SU-DHL-6 (cell line): ENCODE data around the gene HIPK2.

ENCODE experiments used
- H2AFZ ChIP-seq: fragments of 200-600 bp; sonication (generic); 2 replicates; pipeline ENCODE4 v1.6.1; 2014; ENCODE audit warnings: low read depth, mild to moderate bottlenecking, moderate library complexity, mixed read lengths, antibody characterized with exemption, low read length; ENCODE audit not compliant: severe bottlenecking
- H3F3A ChIP-seq: fragments of 200-600 bp; shearing (Covaris generic); 2 replicates; pipeline ENCODE4 v1.6.0; 2016; ENCODE audit warnings: antibody characterized with exemption, mild to moderate bottlenecking; ENCODE audit not compliant: insufficient read depth
- H3K27ac ChIP-seq: fragments of 200-600 bp; sonication (generic); 2 replicates; pipeline ENCODE4 v1.5.1; 2016; ENCODE audit warnings: low read depth, mild to moderate bottlenecking, low read length, moderate library complexity, mixed read lengths
- H3K27me3 ChIP-seq: fragments of 200-600 bp; sonication (generic), shearing (Covaris generic); 2 replicates; pipeline ENCODE4 v1.6.0; 2014; ENCODE audit warnings: mild to moderate bottlenecking, low read length
- H3K36me3 ChIP-seq: fragments of 200-600 bp; sonication (generic); 2 replicates; pipeline ENCODE4 v1.6.1; 2014; ENCODE audit warnings: mild to moderate bottlenecking, low read length, mixed read lengths
- H3K4me2 ChIP-seq: fragments of 300-600, 200-600 bp; shearing (Covaris generic), sonication (generic); 2 replicates; pipeline ENCODE4 v1.6.0; 2014; ENCODE audit warnings: low read length, low read depth, mild to moderate bottlenecking; ENCODE audit not compliant: poor library complexity, severe bottlenecking
- H3K4me3 ChIP-seq: fragments of 200-600 bp; sonication (generic); 2 replicates; pipeline ENCODE4 v1.5.1; 2014; ENCODE audit warnings: antibody characterized with exemption, low read length, mild to moderate bottlenecking, mixed read lengths; ENCODE audit not compliant: insufficient read depth, poor library complexity, severe bottlenecking
- H3K79me2 ChIP-seq: fragments of 200-600 bp; sonication (generic); 2 replicates; pipeline ENCODE4 v1.6.1; 2014; ENCODE audit warnings: mild to moderate bottlenecking, low read length, moderate library complexity; ENCODE audit not compliant: insufficient read depth
- H3K9ac ChIP-seq: fragments of 200-600 bp; sonication (generic); 2 replicates; pipeline ENCODE4 v1.7.0; 2014; ENCODE audit warnings: mild to moderate bottlenecking, low read length
- H3K9me2 ChIP-seq: fragments of 200-600 bp; sonication (generic); replicated peaks from 2 replicates; pipeline ENCODE4 v1.6.1; 2014; ENCODE audit warnings: low read length; ENCODE audit not compliant: insufficient read depth
- H3K9me3 ChIP-seq: fragments of 200-600 bp; sonication (generic); 2 replicates; pipeline ENCODE4 v1.6.1; 2014; ENCODE audit warnings: low read length, mixed read lengths; ENCODE audit not compliant: insufficient read depth
- H4K20me1 ChIP-seq: fragments of 200-600 bp; sonication (generic); 2 replicates; pipeline ENCODE4 v1.6.1; 2014; ENCODE audit warnings: low read depth, mild to moderate bottlenecking, antibody characterized with exemption, low read length, moderate library complexity, mixed read lengths
- CTCF ChIP-seq: fragments of 200-600 bp; sonication (generic); IDR thresholded peaks from one replicate; pipeline ENCODE4 v1.5.1; 2017; ENCODE audit warnings: antibody characterized with exemption, mild to moderate bottlenecking, low read length, moderate library complexity; ENCODE audit not compliant: insufficient read depth, poor library complexity, severe bottlenecking
- EZH2phosphoT487 ChIP-seq: fragments of 200-600 bp; sonication (generic), shearing (Covaris generic); conservative IDR thresholded peaks from 2 replicates; pipeline ENCODE4 v1.6.1; 2018; ENCODE audit warnings: mild to moderate bottlenecking, antibody characterized with exemption, low read length, moderate library complexity, mixed read lengths

The HIPK2 gene

DNA sequence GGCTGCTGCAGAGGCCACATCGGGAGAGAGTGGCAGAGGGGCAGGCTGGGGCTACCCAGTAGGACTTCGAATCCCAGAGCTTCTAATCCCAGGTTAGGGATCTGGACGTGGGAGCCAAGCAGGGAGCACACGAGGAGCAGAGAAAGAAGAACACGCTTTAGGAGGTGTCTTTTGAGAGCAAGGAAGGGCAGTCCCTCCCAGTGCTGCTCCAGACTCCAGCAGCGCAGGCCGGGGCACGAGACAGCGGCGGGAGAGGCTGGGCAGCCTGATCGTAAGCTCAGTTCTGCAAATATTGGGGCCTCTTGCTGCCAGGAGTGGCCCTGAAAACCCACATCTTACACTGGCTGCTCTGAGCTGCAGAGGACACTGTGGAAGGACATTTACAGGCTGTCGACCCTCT lies 75.9 kb downstream of the HIPK2 start:
- no peaks in the 10 kb centered on the region for H3K27me3 ChIP-seq
- H3K9me2 ChIP-seq: no peaks in the 10 kb centered on the region
- H3K9me3 ChIP-seq: no peaks in the 10 kb centered on the region
- no peaks in the 10 kb centered on the region for H3F3A ChIP-seq
- no peak for TF ChIP-seq CTCF
- H2AFZ ChIP-seq: no peak overlapping the region
- H3K9ac ChIP-seq: no peak overlapping the region
- no peak overlapping the region for H3K4me3 ChIP-seq
- no peak overlapping the region for H3K27ac ChIP-seq
- no peaks in the 10 kb centered on the region for H3K36me3 ChIP-seq
- H3K79me2 ChIP-seq: no peaks in the 10 kb centered on the region
- H3K4me2 ChIP-seq: no peak overlapping the region
- H4K20me1 ChIP-seq: no peaks in the 10 kb centered on the region

DNA sequence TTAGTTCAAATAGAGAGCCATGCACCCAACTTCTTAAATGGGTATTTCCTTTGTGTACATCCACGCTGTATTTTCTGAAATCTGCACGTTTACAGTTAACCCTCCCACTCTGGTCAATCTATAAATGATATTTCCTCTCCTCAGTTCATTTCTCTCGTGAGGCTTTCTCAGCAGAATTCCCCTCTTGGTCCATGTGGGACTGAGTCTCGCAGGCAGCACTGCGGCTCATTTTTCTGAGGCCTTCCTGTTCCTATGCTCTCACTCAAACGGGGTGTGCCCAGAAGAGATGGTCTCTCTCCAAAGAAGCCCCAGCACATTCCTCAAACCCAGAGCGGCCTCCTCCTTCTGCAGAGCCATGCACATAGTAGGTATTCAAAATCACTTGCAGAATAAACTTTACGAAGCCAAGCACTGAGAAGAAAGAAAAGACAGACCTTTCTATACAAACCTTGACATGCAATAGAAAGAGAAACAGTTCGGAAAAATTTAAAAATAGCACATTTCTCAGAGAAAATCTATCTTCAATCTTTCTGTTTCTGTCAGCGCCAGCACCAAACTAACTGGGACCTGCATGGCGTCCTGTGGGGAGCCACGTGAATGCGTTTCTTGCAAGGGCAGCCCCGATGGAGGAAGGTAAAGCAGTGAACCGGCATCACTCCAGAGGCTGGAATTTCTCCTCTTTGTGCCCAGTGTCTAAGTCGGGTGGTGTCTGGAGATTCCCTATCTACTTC lies 77.1 kb downstream of the HIPK2 start:
- H3K27ac ChIP-seq: no peak overlapping the region
- H3K9ac ChIP-seq: no peak overlapping the region
- no peak overlapping the region for H3K4me3 ChIP-seq
- no peaks in the 10 kb centered on the region for H3K9me3 ChIP-seq
- no peak overlapping the region for H2AFZ ChIP-seq
- no peaks in the 10 kb centered on the region for H3K79me2 ChIP-seq
- H4K20me1 ChIP-seq: no peaks in the 10 kb centered on the region
- TF ChIP-seq EZH2phosphoT487 (no peak), CTCF (no peak)
- no peaks in the 10 kb centered on the region for H3K36me3 ChIP-seq
- no peak overlapping the region for H3K4me2 ChIP-seq
- no peaks in the 10 kb centered on the region for H3F3A ChIP-seq
- no peaks in the 10 kb centered on the region for H3K27me3 ChIP-seq
- no peaks in the 10 kb centered on the region for H3K9me2 ChIP-seq

GRCh38 chr7:139699640-139700504 lies 77.9 kb downstream of the HIPK2 start:
- Histone ChIP-seq H3K9ac (no peak overlapping the region), H3K79me2 (no peaks in the 10 kb centered on the region), H3K27ac (no peak overlapping the region), H3K4me2 (no peak overlapping the region), H3K9me2 (no peaks in the 10 kb centered on the region), H3F3A (no peaks in the 10 kb centered on the region), H3K4me3 (no peak overlapping the region), H3K27me3 (no peaks in the 10 kb centered on the region), H4K20me1 (no peaks in the 10 kb centered on the region), H3K9me3 (no peaks in the 10 kb centered on the region), H3K36me3 (no peaks in the 10 kb centered on the region), H2AFZ (no peak overlapping the region)
- TF ChIP-seq EZH2phosphoT487 (no peak), CTCF (no peak)
